ENCODE data around the gene PRR7. TPM values are rescaled to one million over a fixed set of nuclear protein-coding genes. Genes with fewer than 3 reads are reported as not detected.
A peak's percentile ranks its signal among the peaks of the same experiment; 100 is the strongest.

The PRR7 gene
- total and polyA plus RNA-seq, 2 of the 13 experiments (the other 11 are each of a cell fraction or from before 2014, with no cell fraction given): 4.8 to 5.0 TPM

DNA sequence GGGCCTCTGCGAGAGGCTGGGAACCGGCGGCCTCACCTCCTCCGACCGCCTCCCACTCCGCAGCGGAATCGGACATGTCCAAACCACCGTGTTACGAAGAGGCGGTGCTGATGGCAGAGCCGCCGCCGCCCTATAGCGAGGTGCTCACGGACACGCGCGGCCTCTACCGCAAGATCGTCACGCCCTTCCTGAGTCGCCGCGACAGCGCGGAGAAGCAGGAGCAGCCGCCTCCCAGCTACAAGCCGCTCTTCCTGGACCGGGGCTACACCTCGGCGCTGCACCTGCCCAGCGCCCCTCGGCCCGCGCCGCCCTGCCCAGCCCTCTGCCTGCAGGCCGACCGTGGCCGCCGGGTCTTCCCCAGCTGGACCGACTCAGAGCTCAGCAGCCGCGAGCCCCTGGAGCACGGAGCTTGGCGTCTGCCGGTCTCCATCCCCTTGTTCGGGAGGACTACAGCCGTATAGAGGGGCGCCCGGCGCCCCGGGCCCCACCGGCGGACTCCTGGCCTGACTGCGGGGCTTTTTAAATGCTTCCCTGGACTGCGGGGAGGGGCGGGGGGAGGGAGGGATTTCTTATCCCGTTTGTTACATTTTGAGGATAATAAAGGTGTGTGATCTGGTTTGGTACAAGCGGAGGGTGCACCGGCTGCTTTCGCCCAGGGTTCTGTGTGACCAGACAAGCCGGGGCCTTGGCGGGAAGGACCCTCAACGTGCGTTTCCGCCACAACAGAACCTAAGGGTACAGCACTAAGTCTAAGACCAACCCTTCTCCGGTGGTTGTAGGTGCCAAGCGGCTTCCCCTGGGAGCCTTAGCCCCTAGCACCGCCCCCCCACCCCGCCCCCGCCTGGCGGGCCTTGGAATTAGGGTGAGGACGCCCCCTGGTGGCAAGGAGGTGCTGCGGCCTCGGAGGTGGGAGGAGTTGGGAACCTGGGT lies 9.3 kb downstream of the PRR7 start (continued):
- TF ChIP-seq CBFB (CRISPR knock-in tag; IDR thresholded peaks at IDR 0.05) (no peak), TARDBP (CRISPR knock-in tag; IDR thresholded peaks at IDR 0.05) (no peak), ZNF660 (CRISPR knock-in tag; IDR thresholded peaks at IDR 0.05; ENCODE audit: borderline replicate concordance, low read depth) (no peak), HIVEP1 (CRISPR knock-in tag; IDR thresholded peaks at IDR 0.05) (no peak), ZNF615 (CRISPR knock-in tag; IDR thresholded peaks at IDR 0.05; ENCODE audit: borderline replicate concordance) (no peak), PRMT3 (CRISPR knock-in tag; IDR thresholded peaks at IDR 0.05; ENCODE audit: borderline replicate concordance, low read depth) (no peak), ZBTB7B (CRISPR knock-in tag; IDR thresholded peaks at IDR 0.05) (no peak), KLF6 (CRISPR knock-in tag; IDR thresholded peaks at IDR 0.05) (no peak), SRSF1 (optimal IDR thresholded peaks at IDR 0.05; ENCODE audit: low read depth, low read length) (no peak), PHF20 (CRISPR knock-in tag; IDR thresholded peaks at IDR 0.05) (0 out of 2 replicates have a peak, but pooled peaks have one; percentile 27), YY1 (IDR thresholded peaks at IDR 0.05; ENCODE audit: insufficient read depth, insufficient replicate concordance, low read depth, low read length) (peak; percentile 15), ZNF263 (CRISPR knock-in tag; IDR thresholded peaks at IDR 0.05) (peak; percentile 70; the same call in 1 of the 2 replicates), ATAD3A (CRISPR knock-in tag; IDR thresholded peaks at IDR 0.05) (no peak)
- TF ChIP-seq, protein P1, sequence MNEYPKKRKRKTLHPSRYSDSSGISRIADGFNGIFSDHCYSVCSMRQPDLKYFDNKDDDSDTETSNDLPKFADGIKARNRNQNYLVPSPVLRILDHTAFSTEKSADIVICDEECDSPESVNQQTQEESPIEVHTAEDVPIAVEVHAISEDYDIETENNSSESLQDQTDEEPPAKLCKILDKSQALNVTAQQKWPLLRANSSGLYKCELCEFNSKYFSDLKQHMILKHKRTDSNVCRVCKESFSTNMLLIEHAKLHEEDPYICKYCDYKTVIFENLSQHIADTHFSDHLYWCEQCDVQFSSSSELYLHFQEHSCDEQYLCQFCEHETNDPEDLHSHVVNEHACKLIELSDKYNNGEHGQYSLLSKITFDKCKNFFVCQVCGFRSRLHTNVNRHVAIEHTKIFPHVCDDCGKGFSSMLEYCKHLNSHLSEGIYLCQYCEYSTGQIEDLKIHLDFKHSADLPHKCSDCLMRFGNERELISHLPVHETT (CRISPR knock-in tag; conservative IDR thresholded peaks at IDR 0.05): no peak
- TF ChIP-seq, protein P2, sequence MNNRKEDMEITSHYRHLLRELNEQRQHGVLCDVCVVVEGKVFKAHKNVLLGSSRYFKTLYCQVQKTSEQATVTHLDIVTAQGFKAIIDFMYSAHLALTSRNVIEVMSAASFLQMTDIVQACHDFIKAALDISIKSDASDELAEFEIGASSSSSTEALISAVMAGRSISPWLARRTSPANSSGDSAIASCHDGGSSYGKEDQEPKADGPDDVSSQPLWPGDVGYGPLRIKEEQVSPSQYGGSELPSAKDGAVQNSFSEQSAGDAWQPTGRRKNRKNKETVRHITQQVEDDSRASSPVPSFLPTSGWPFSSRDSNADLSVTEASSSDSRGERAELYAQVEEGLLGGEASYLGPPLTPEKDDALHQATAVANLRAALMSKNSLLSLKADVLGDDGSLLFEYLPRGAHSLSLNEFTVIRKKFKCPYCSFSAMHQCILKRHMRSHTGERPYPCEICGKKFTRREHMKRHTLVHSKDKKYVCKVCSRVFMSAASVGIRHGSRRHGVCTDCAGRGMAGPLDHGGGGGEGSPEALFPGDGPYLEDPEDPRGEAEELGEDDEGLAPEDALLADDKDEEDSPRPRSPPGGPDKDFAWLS (CRISPR knock-in tag; IDR thresholded peaks at IDR 0.05; ENCODE audit: borderline replicate concordance): no peak
- TF ChIP-seq, protein P3, sequence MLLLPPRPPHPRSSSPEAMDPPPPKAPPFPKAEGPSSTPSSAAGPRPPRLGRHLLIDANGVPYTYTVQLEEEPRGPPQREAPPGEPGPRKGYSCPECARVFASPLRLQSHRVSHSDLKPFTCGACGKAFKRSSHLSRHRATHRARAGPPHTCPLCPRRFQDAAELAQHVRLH (CRISPR knock-in tag; IDR thresholded peaks at IDR 0.05; ENCODE audit: borderline replicate concordance, low read depth): peak; percentile 10; the same call in 1 of the 2 replicates
- TF ChIP-seq, protein P4, sequence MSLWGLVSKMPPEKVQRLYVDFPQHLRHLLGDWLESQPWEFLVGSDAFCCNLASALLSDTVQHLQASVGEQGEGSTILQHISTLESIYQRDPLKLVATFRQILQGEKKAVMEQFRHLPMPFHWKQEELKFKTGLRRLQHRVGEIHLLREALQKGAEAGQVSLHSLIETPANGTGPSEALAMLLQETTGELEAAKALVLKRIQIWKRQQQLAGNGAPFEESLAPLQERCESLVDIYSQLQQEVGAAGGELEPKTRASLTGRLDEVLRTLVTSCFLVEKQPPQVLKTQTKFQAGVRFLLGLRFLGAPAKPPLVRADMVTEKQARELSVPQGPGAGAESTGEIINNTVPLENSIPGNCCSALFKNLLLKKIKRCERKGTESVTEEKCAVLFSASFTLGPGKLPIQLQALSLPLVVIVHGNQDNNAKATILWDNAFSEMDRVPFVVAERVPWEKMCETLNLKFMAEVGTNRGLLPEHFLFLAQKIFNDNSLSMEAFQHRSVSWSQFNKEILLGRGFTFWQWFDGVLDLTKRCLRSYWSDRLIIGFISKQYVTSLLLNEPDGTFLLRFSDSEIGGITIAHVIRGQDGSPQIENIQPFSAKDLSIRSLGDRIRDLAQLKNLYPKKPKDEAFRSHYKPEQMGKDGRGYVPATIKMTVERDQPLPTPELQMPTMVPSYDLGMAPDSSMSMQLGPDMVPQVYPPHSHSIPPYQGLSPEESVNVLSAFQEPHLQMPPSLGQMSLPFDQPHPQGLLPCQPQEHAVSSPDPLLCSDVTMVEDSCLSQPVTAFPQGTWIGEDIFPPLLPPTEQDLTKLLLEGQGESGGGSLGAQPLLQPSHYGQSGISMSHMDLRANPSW (CRISPR knock-in tag; IDR thresholded peaks at IDR 0.05; ENCODE audit: borderline replicate concordance): no peak
- TF ChIP-seq, protein P5, sequence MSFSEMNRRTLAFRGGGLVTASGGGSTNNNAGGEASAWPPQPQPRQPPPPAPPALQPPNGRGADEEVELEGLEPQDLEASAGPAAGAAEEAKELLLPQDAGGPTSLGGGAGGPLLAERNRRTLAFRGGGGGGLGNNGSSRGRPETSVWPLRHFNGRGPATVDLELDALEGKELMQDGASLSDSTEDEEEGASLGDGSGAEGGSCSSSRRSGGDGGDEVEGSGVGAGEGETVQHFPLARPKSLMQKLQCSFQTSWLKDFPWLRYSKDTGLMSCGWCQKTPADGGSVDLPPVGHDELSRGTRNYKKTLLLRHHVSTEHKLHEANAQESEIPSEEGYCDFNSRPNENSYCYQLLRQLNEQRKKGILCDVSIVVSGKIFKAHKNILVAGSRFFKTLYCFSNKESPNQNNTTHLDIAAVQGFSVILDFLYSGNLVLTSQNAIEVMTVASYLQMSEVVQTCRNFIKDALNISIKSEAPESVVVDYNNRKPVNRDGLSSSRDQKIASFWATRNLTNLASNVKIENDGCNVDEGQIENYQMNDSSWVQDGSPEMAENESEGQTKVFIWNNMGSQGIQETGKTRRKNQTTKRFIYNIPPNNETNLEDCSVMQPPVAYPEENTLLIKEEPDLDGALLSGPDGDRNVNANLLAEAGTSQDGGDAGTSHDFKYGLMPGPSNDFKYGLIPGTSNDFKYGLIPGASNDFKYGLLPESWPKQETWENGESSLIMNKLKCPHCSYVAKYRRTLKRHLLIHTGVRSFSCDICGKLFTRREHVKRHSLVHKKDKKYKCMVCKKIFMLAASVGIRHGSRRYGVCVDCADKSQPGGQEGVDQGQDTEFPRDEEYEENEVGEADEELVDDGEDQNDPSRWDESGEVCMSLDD (CRISPR knock-in tag; IDR thresholded peaks at IDR 0.05; ENCODE audit: borderline replicate concordance): no peak

All from HepG2 (cell line).